ENCODE measurements around the gene SEMA7A. TPM values are rescaled to one million over a fixed set of nuclear protein-coding genes. Genes with fewer than 3 reads are reported as not detected.

Gene SEMA7A
- total and polyA plus RNA-seq, 9 of the 15 experiments (the other 6 are each of a cell fraction or from before 2014, with no cell fraction given) = 0.04 to 8.2 (median 5.4) TPM; not detected in 1

DNA sequence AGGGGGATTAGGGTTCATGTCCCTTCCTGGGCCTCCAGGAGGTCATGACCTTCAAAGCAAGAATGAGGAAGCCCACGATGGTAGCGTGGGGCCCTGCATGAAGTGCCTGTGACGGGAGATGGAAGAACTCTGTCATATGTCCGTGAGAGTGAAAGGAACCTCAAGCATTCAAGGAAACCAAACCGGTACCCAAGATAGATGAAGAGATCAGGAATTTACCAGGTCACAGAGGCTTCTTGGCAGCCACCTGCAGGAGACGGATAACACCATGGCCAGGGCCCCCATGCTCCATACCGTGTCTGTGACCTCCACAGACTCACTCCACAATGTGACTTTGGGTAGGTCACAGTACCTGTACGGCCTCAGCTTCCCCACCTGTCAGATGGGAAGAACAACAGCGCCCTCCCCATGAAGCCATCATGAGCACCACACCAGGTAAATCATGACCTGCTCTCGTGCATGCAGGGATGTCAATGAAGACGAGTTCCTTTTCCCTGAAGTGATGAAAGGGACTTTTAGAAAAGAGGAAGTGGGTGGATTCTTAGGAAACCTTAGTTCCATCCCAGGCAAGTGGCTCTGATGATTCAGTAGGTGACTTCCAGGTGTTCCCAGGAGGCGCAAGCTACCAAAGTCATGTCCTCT lies 43.0 kb downstream of the SEMA7A start (continued):
- TF ChIP-seq GMEB1 (CRISPR knock-in tag; IDR thresholded peaks at IDR 0.05) = 0 out of 2 replicates have a peak, but pooled peaks have one; percentile 10
- peak; percentile 39; the same call in 1 of the 2 replicates for TF ChIP-seq ARID1B (IDR thresholded peaks at IDR 0.05)
- TF ChIP-seq TEAD2 (tag; IDR thresholded peaks at IDR 0.05) = peak; percentile 6; the same call in 1 of the 2 replicates
- TF ChIP-seq ZNF239 (CRISPR knock-in tag; IDR thresholded peaks at IDR 0.05) = 0 out of 2 replicates have a peak, but pooled peaks have one; percentile 8
- TF ChIP-seq AFF1 (IDR thresholded peaks at IDR 0.05; ENCODE audit: low read depth in 1 of 2, partially characterized antibody in 2 of 2) = peak in 1 of 2 experiments; percentile 42
- TF ChIP-seq CREM (IDR thresholded peaks at IDR 0.05; ENCODE audit: low read depth) = 0 out of 2 replicates have a peak, but pooled peaks have one; percentile 3
- TF ChIP-seq BHLHE40 (IDR thresholded peaks at IDR 0.05; ENCODE audit: low read length) = peak; percentile 72
- TF ChIP-seq, protein P1, sequence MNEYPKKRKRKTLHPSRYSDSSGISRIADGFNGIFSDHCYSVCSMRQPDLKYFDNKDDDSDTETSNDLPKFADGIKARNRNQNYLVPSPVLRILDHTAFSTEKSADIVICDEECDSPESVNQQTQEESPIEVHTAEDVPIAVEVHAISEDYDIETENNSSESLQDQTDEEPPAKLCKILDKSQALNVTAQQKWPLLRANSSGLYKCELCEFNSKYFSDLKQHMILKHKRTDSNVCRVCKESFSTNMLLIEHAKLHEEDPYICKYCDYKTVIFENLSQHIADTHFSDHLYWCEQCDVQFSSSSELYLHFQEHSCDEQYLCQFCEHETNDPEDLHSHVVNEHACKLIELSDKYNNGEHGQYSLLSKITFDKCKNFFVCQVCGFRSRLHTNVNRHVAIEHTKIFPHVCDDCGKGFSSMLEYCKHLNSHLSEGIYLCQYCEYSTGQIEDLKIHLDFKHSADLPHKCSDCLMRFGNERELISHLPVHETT (CRISPR knock-in tag; conservative IDR thresholded peaks at IDR 0.05 in 1 of 2, IDR thresholded peaks at IDR 0.05 in 1 of 2) = peak in 1 of 2 experiments; percentile 22; a peak in 1 of 4 replicates
- TF ChIP-seq CEBPB (tag; IDR thresholded peaks at IDR 0.05) = peak; percentile 57
- TF ChIP-seq KDM1A (IDR thresholded peaks at IDR 0.05) = peak; percentile 58 to 64; a peak in 2 of 4 replicates
- peak; percentile 55; the same call in 1 of the 2 replicates for TF ChIP-seq NR2C1 (IDR thresholded peaks at IDR 0.05)
- peak; percentile 38; the same call in 1 of the 2 replicates for TF ChIP-seq NR2C1 (tag; IDR thresholded peaks at IDR 0.05)
- TF ChIP-seq TEAD1 (CRISPR knock-in tag; IDR thresholded peaks at IDR 0.05) = peak in 1 of 2 experiments; percentile 8; a peak in 1 of 4 replicates
- peak; percentile 82 for TF ChIP-seq MEIS2 (IDR thresholded peaks at IDR 0.05; ENCODE audit: partially characterized antibody)
- TF ChIP-seq FOXK1 (CRISPR knock-in tag; IDR thresholded peaks at IDR 0.05; ENCODE audit: borderline replicate concordance) = no peak
- TF ChIP-seq MTA1 (IDR thresholded peaks at IDR 0.05; ENCODE audit: borderline replicate concordance) = 0 out of 2 replicates have a peak, but pooled peaks have one; percentile 69
- peak in 1 of 2 experiments; percentile 78; a peak in 2 of 4 replicates for TF ChIP-seq RCOR1 (IDR thresholded peaks at IDR 0.05; ENCODE audit: borderline replicate concordance in 1 of 2, low read depth in 2 of 2, low read length in 2 of 2)
- TF ChIP-seq ZNF551 (CRISPR knock-in tag; IDR thresholded peaks at IDR 0.05) = no peak
- TF ChIP-seq MECOM (CRISPR knock-in tag; IDR thresholded peaks at IDR 0.05) = peak; percentile 94
- peak; percentile 53; the same call in 1 of the 2 replicates for TF ChIP-seq TEAD4 (IDR thresholded peaks at IDR 0.05; ENCODE audit: low read length)
- TF ChIP-seq TEAD4 (CRISPR knock-in tag; IDR thresholded peaks at IDR 0.05; ENCODE audit: borderline replicate concordance) = no peak

Data from K562 (cell line).